GM19193 (cell line): ENCODE data around the gene BCL2L1.

Source experiments
- POLR2A ChIP-seq: IDR thresholded peaks from 4 replicates; pipeline ENCODE4 v1.6.1; 2011; ENCODE audit not compliant: insufficient read depth, insufficient read length; ENCODE audit errors: extremely low read depth

Gene BCL2L1

GRCh38 chr20:31740656-31741323 lies 18.1 kb upstream of the BCL2L1 start:
- no peak for TF ChIP-seq POLR2A

GRCh38 chr20:31740208-31740607 lies 17.5 kb upstream of the BCL2L1 start:
- TF ChIP-seq POLR2A: no peak

GRCh38 chr20:31739550-31739977 lies 16.9 kb upstream of the BCL2L1 start:
- TF ChIP-seq POLR2A: no peak

- peak; percentile 67 for TF ChIP-seq POLR2A
Observed at GRCh38 chr20:31738729-31739549, 16.3 kb upstream of the BCL2L1 start, which contains the start of gene TPX2. TSS of gene TPX2 (plus strand) at chr20:31739290. CDS start at chr20:31757477, 18,187 bp downstream.

- no peak for TF ChIP-seq POLR2A
Observed at GRCh38 chr20:31731321-31731717, 8.7 kb upstream of the BCL2L1 start.

GRCh38 chr20:31723319-31724078 lies 831 bp upstream of the BCL2L1 start:
- TF ChIP-seq POLR2A: peak; percentile 79

GRCh38 chr20:31723069-31723318 lies 326 bp upstream of the BCL2L1 start:
- no peak for TF ChIP-seq POLR2A

- no peak for TF ChIP-seq POLR2A
Observed at GRCh38 chr20:31721408-31722256, 1.0 kb downstream of the BCL2L1 start.

GRCh38 chr20:31720486-31721407 lies 1.9 kb downstream of the BCL2L1 start:
- TF ChIP-seq POLR2A: no peak

GRCh38 chr20:31719644-31720485 lies 2.8 kb downstream of the BCL2L1 start:
- no peak for TF ChIP-seq POLR2A

GRCh38 chr20:31718952-31719643 lies 3.6 kb downstream of the BCL2L1 start:
- TF ChIP-seq POLR2A: no peak
